ENCODE measurements around the gene PLA2G4C. TPM values are rescaled to one million over a fixed set of nuclear protein-coding genes. Genes with fewer than 3 reads are reported as not detected.

PLA2G4C gene
- total RNA-seq, 1 experiment from 2014 or later: 4.5 TPM

GRCh38 chr19:48043675-48044258 is 66.8 kb downstream of the PLA2G4C start, which contains the start of gene CABP5 (continued):
- TF ChIP-seq AFF4 (CRISPR knock-in tag; IDR thresholded peaks at IDR 0.05; ENCODE audit: borderline replicate concordance) (no peak), IRF2 (CRISPR knock-in tag; IDR thresholded peaks at IDR 0.05; ENCODE audit: borderline replicate concordance, low read depth) (no peak), ATF6 (CRISPR knock-in tag; IDR thresholded peaks at IDR 0.05) (no peak), GTF2I (CRISPR knock-in tag; conservative IDR thresholded peaks at IDR 0.05) (no peak), NR2C2 (CRISPR knock-in tag; IDR thresholded peaks at IDR 0.05) (no peak), ZNF416 (CRISPR knock-in tag; IDR thresholded peaks at IDR 0.05) (no peak), JUN (CRISPR knock-in tag; IDR thresholded peaks at IDR 0.05) (no peak), SOX15 (CRISPR knock-in tag; IDR thresholded peaks at IDR 0.05) (no peak), NFE2L1 (CRISPR knock-in tag; IDR thresholded peaks at IDR 0.05) (no peak)

DNA sequence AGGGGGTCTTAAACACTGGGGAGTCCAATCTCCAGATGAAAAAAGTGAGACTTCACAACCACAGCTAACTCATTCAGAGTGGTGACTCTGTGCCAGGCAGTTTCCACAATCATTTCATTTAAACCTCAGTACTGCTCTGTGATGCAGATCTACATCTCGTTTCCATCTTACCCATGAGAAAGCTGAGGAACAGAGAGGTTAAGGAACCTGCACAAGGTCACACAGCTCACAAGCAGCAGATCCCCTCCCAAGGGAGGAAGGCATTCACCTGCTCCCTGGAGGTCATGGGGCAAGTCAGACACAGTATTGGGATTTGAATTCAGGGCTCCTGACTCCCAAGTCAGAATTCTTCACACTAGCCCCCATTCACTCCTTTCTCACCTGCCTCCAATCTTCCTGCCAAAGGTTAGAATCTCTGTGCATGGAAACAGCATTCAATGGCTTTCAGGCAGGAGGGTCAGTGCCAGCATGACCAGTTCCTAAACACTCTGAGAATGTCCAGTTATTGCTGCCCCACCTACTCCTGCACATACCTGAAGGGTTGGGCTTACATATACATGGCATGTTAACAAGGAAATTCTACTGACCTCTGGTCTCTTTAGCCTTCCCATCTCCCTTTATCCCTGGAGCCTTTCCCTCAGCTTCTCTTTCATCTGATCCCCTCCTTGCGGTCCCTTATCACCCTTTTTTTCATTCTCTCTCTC is 68.6 kb downstream of the PLA2G4C start:
- ATAC-seq (no peak), DNase-seq (ENCODE audit: low spot score) (no peak)
- H3K27me3 Mint-ChIP-seq (ENCODE audit: low read depth): peaks cover 28% of the 10 kb centered on the region
- no peaks in the 10 kb centered on the region; the same call in 1 of the 2 replicates for H3K36me3 Mint-ChIP-seq
- no peak overlapping the region for H3K27ac Mint-ChIP-seq
- H3K9me3 Mint-ChIP-seq: peaks cover 18% of the 10 kb centered on the region
- no peak overlapping the region for H3K4me3 Mint-ChIP-seq
- POLR2A ChIA-PET: no interaction called here
- H3K4me1 Mint-ChIP-seq: no peaks in the 10 kb centered on the region
- CTCF ChIA-PET: interaction anchor here (0.7 kb wide), 1 partner anchor 88 kb away, joined by 3 read pairs; no protein-coding TSS in a partner anchor
- no peak for TF ChIP-seq PRRX2 (CRISPR knock-in tag; IDR thresholded peaks at IDR 0.05)
- TF ChIP-seq, protein P1, sequence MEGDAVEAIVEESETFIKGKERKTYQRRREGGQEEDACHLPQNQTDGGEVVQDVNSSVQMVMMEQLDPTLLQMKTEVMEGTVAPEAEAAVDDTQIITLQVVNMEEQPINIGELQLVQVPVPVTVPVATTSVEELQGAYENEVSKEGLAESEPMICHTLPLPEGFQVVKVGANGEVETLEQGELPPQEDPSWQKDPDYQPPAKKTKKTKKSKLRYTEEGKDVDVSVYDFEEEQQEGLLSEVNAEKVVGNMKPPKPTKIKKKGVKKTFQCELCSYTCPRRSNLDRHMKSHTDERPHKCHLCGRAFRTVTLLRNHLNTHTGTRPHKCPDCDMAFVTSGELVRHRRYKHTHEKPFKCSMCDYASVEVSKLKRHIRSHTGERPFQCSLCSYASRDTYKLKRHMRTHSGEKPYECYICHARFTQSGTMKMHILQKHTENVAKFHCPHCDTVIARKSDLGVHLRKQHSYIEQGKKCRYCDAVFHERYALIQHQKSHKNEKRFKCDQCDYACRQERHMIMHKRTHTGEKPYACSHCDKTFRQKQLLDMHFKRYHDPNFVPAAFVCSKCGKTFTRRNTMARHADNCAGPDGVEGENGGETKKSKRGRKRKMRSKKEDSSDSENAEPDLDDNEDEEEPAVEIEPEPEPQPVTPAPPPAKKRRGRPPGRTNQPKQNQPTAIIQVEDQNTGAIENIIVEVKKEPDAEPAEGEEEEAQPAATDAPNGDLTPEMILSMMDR (IDR thresholded peaks at IDR 0.05): no peak
- TF ChIP-seq SP1 (CRISPR knock-in tag; conservative IDR thresholded peaks at IDR 0.05): no peak
- TF ChIP-seq ZSCAN18 (CRISPR knock-in tag; IDR thresholded peaks at IDR 0.05): no peak
- no peak for TF ChIP-seq ZNF416 (CRISPR knock-in tag; IDR thresholded peaks at IDR 0.05)
- no peak for TF ChIP-seq AFF4 (CRISPR knock-in tag; IDR thresholded peaks at IDR 0.05; ENCODE audit: borderline replicate concordance)
- no peak for TF ChIP-seq USF1 (CRISPR knock-in tag; IDR thresholded peaks at IDR 0.05)
- TF ChIP-seq HMGXB4 (CRISPR knock-in tag; IDR thresholded peaks at IDR 0.05): no peak
- no peak for TF ChIP-seq CREM (CRISPR knock-in tag; IDR thresholded peaks at IDR 0.05)
- TF ChIP-seq NR1H2 (CRISPR knock-in tag; IDR thresholded peaks at IDR 0.05): no peak

Measured in WTC11 (cell line).